MV-4-11 (cell line): ENCODE measurements around the gene PAK1.
A peak's percentile ranks its signal among the peaks of the same experiment; 100 is the strongest.

Source experiments
- DNase-seq: peaks from one replicate; lab custom pipeline; 2025; lab: John Stamatoyannopoulos, UW

The PAK1 gene

DNA sequence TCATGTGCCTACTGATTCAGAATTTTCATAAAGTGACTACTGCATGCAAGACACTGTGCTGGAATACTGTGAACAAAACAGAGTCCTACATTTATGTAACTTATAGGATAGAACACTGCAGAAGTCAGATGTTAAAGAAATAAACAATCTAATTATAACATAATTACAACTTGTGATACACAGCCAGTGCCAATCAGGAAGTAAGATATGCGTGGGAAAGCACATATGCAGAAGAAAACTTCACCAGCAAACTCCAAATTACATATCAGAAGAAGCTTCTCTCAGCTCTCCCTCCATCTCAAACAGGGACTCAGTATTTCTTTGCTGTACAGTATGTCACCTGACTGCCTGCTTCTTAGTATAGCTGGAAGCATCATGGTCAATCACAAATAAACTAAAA, 37.4 kb downstream of the PAK1 start:
- no peak for DNase-seq

- DNase-seq = peak; percentile 44
Measured at GRCh38 chr11:77435972-77436371, 37.9 kb downstream of the PAK1 start.

GRCh38 chr11:77431813-77432212, 42.1 kb downstream of the PAK1 start:
- no peak for DNase-seq

DNA sequence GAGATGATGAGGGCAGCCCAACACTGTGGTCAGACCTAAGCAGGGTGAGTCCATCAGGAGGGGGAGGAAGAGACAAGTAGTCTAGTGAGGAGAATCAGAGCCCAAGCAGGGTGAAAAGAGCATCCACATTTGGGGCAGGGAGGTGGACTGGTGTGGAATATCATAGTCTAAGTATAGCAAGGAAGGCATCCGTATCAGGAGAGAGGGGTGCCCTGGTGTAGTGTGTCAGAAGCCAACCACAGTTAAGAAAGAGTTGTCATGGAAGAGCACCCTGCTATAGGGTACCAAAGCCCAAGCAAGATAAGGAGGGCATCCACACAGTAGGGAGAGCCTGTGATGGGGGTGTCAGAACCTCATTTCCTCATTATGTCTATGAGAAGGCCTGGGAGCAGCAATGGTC, 45.3 kb downstream of the PAK1 start:
- no peak for DNase-seq

- no peak for DNase-seq
Measured at GRCh38 chr11:77425346-77425745, 48.5 kb downstream of the PAK1 start.

- DNase-seq = no peak
Measured at GRCh38 chr11:77424644-77425043, 49.2 kb downstream of the PAK1 start.

DNA sequence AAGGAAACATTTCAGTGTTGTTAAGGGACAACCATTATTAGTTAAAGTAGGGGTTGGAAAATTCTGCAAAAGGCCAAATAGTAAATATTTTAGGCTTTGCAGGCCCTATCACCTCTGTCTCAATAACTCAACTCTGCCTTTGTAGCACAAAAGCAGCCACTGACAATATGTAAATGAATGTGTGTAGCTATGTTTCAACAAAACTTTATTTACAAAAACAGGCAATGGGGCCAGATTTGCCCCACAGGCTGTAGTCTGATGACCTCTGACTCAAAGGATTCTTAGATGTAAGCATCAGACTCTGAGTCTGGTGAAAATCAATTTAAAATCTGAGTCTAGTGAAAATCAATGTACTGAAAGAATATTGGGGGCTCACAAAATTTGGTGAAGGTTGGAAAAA, 50.3 kb downstream of the PAK1 start:
- no peak for DNase-seq

DNA sequence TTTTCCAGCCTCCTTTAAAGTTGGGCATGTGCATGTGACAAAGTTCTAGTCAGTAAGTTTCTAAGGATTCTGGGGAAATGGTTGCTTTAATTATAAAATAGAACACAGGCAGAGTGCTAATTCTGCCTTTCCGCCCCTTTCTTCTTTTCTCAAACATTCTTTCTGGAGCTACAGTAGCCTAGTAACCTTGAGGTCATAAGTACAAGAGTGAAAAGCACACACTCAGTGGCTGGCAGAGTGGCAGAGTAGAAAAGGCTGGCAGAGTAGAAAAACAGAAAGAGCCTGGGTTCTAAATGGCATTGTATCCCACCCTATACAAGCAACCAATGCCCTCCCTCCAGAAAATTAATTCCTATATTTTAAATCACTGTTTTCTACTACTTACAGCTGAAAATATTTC, 51.2 kb downstream of the PAK1 start:
- DNase-seq = no peak

DNA sequence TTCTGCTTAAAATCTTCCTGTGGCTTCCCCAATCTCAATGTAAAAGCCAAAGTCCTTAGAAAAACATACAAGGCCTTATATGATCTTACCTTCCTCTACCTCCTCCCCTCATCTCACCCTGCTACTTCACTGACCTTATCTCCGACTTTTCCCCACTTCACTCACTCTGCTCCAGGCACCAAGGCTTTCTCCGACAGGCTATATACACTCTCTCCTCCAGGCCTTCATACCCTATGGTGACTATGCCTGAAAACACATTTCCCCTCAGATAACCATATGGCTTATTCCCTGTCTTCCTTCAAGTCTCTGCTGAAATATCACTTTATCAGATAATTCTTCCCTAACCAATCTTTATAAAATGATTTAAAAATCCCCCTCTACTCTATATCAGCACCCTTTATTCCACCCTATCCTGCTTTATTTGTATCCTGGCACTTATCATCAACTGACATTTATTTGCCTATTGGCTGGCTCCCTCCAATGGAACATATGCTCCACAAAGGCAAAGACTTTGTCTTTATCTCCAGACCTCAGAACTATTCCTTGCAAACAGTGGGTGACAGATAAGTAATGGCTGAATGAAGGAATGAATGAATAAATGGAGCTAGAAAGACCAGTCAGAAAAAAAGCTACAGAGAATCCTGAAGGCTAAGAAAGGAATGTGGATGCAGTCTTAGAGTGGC, 52.7 kb downstream of the PAK1 start:
- no peak for DNase-seq

- DNase-seq = peak; percentile 62
Measured at GRCh38 chr11:77418971-77419597, 54.8 kb downstream of the PAK1 start.

DNA sequence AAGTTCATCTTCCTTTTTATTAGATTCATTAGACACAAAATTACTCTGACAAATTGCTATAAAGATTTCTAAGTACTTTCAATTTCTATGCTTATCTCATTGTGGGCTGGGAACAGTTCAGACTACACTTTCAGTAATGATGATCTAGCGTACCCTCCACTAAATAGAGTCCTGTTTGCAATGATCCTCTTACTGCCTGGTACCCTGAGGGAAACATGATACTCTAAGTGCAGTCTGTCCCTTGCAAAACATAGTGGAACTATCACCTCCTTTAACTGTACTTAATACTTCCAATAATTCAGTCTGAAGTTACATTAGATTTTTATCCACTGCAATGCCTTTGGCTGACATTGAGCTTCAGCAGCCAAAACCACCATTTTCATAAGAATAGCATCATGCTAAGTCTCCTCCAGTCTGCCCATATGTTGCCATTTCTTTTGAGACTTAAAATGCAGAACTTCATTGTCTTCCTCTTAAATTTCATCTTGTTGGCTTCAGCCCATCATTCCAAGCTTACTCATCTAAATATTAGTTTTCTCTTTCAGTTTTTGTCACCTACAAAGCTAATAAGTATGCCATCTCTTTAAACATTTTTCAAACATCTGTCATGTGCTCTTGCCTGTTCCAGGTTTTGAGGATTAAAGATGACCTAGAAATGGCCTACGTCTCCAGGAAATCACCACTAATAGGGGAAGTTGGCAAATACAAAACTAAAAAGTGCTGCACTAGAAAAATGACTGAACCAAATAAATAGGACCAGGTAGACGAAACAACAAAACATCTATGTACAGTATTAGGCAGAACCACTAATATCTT, 55.5 kb downstream of the PAK1 start:
- DNase-seq = peak; percentile 72

GRCh38 chr11:77416357-77416756, 57.5 kb downstream of the PAK1 start:
- no peak for DNase-seq

- no peak for DNase-seq
Measured at GRCh38 chr11:77413850-77414460, 59.9 kb downstream of the PAK1 start.

DNA sequence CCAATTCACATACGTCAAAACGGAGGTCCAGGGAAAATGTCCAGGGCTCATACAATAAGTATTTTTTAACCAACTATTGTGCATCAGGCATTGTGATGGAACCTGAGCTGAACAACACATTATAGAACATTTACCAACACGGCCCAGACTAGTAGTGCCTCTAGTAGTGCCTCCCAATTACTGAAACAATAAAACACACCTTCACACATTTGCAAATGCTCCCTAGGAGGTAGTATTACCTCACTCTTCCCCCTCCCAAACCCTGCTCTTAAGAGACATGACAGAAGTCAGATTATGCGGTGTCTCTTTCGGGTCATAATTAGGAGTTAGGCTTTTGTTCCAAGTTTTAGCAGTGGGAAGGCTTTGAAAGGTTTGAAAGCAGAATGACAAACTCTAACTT, 61.1 kb downstream of the PAK1 start:
- DNase-seq = no peak

DNA sequence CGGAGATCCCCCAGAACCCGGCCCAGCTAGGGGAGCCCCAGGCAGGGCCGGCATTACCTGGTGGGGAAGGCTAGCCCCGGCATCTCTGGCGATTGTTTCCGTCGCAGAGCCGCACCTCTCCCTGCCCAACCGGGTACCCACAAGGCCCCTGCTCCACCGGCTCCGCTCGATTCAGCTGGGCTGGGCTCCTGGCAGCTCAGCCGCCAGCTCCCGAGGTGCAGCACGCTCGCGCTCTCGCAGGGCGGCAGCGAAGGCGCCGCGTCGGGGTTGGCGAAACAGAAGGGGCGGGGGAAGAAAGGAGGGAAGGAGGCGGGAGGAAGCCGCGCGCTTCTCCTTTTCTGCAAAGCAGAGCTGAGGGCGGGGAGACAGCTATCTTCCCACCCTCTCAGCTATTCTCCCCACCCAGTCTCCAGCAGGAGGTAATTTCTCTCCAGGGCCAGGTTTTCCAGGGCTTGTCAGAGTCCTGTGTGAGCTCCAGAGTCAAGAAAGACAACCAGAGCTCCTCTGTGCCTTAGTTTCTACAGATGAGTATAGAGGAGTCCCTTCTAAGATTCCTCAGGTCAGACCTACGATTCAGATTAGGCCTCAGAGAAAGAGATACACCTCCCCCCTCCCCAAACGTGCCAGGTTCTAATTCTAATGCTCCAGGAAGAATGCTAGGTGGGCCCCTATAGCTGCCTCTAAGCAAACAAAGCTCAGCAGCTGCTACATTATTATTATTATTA, 62.0 kb downstream of the PAK1 start:
- DNase-seq = peak; percentile 81

GRCh38 chr11:77411137-77411707, 62.7 kb downstream of the PAK1 start:
- DNase-seq = peak; percentile 30

DNA sequence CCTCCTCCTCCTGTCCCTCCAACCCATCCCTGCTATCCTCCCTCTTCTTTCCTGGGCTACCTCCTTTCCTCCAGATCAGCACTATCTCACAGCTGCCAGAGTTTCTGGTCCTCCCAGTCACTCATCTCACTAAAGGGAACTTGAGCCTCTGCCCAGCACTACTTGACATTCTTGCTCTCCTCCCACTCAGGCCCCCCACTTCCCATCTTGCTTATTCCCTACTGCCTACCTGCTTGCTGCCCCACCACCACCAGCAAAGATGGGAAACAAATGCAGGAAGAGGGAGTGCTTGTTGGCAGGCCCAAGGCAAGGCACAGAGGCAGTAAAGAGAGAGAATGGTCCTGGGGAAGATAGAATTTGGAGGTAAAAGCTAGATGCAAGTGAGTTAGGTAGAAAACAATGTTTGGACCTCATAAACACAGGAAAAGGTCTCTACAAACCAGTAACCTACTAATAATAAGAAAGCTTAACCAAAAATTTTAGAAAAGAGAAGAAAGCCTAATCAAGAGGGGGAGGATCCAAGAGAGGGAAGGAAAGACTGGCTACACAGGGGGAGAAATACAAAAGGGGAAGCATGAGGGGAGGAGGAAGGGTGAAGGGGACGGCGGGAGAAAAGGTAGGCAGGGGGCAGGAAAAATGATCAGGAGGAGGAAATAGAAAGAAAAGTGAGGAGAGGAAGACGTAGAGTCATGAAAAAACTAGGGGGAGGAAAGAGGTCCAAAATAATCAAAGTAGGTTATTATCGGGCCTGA, 63.6 kb downstream of the PAK1 start:
- no peak for DNase-seq

GRCh38 chr11:77409046-77409445, 64.8 kb downstream of the PAK1 start:
- peak; percentile 55 for DNase-seq

DNA sequence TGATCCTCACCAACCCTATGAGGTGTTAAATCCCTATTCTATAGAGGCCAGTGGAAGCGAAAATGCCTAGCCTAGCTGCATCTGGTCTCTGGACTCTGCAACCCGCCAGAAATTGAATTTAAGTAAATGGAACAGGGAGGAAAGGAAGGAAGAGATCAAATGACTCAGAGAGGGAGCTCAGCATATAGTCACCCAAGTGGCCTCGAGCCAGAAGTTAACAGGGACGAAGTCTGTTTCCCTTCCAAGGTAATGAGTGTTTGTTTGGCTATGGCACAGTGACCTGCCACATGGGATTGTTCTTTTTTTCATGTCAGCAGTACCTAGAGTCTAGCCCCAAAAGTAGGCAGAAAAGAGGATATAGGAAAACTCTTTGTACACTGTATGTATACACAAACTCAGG, 66.3 kb downstream of the PAK1 start:
- peak; percentile 44 for DNase-seq

- no peak for DNase-seq
Measured at GRCh38 chr11:77406396-77406795, 67.5 kb downstream of the PAK1 start.

- DNase-seq = no peak
Measured at GRCh38 chr11:77403211-77403610, 70.7 kb downstream of the PAK1 start.
